Raji (cell line): Measurements from ENCODE around the gene KAZN.

Source experiments
- POLR2A ChIP-seq: IDR thresholded peaks from 2 replicates; pipeline ENCODE4 v1.6.1; 2011; ENCODE audit warnings: low read depth, low read length, control low read depth; ENCODE audit not compliant: insufficient read depth

KAZN gene

DNA sequence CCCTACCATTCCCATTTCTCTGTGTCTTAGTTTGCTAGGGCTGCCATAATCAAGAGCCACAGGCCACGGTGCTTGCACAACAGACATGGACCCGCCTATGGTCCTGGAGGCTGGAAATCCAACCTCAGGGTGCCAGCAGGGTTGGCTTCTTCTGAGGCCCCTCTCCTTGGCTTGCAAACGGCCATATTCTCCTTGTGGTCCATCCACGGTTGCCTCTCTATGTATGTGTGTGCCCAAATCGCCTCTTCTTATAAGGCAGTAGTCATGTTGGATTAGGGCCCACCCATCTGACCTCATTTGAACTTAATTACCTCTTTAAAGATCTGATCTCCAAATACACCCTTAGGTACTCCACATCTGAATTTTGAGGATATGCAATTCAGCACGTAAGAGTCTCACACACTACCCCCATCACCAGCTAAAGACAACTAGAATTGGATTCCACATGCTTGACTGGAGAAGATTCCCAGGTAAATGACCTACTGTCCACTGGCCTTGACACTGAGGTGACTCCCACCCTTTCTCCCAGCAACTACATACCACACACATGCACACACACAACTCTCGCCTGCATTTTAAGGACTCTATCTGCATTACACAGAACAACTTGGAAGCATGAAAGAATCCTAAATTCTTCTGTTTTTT, 526.7 kb downstream of the KAZN start:
- TF ChIP-seq POLR2A = no peak

DNA sequence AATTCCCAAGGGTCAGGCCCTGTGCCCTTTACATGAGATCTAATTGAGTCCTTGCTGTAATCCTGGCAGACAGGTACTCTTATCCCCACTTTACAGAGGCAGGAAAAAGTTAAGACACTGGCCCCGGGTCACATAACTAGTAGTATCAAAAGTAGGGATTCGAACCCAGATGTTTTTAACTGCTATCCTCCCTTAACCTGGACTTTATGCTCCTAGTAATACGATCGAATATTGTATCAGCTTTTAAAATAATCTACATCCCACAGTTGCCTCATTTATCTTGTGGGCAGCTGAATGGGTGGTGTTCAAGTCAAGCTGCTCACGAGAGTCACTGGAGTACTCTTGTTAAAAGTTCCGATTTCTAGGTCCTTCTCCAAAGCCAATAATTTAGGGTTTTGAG, 529.6 kb downstream of the KAZN start:
- TF ChIP-seq POLR2A = no peak

DNA sequence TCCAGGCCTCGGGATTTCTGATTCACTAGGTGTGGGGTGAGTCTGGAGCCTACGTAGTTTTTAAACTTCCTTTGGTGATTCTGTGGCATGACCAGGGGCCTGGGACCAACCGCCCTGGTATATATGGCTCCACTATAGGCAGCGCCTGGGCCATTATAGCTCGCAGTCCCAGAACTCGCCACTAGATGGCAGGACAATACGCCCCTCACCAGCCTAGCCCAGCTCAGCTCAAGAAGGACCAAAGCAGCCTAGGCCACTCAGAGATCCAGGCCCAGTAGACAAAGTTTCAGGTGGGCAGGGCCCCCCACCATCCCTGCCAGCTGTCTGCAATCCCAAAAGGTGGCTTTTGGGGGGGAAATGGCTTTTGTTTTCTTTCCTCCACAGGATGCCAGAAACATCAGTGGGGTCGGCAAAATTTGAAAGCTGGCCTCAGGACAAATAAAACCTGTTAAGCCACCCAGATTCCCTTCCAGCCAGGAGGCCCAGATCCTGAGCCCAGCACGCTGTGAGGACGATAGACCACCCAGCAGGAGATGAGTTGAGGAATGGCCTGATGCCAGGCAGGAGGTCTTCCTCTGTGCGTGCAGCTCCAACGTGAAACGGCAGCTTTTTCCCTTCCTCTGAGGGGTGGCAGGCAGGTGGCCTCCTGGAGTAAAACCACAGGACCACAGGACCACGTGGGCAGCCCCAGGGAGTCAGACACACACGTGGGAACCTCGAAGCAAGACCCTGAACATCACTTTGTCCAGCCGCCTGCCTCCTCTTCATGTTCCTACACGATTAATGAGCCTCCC, 530.2 kb downstream of the KAZN start:
- no peak for TF ChIP-seq POLR2A

DNA sequence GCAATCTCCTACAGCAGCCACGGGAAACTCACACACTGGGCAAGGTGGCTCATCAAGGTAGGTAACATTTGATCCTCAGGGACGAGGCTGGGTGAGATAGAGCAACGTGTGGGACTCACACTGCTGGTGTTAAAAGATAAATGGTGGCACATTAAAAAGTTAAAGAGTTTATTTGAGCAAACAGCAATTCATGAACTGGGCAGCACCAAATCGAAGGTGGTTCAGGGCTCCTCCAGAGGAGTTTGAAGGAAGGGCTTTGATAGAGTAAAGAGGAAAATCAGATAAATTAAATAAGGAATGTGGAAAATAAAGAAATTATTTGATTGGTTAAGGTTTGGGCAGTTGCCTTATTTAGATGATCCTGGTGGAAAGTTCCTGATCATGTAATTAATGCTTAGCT, 531.5 kb downstream of the KAZN start:
- no peak for TF ChIP-seq POLR2A

- no peak for TF ChIP-seq POLR2A
Observed at GRCh38 chr1:15130607-15131006, 532.1 kb downstream of the KAZN start.

DNA sequence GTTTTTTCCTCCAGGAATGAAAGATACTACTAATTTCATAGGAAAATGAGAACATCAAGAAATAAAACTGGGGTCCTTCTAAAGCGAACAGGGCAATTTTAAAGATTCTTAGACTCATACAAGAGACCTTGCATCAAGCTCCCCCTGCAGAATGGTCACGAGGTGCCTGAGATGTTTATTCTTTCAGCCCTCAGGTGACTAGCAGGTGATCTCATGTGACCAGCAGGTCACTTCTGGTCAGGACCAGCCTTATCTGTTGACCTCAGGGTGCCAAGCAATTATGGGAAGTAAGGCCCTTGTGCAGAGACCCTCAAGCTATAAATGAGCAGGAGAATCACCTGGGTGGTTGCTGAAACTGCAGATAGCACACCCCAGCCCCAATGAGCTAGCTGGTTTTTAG, 534.5 kb downstream of the KAZN start:
- no peak for TF ChIP-seq POLR2A

GRCh38 chr1:15134285-15134684, 535.8 kb downstream of the KAZN start:
- TF ChIP-seq POLR2A = no peak

- no peak for TF ChIP-seq POLR2A
Observed at GRCh38 chr1:15137809-15138208, 539.3 kb downstream of the KAZN start.

DNA sequence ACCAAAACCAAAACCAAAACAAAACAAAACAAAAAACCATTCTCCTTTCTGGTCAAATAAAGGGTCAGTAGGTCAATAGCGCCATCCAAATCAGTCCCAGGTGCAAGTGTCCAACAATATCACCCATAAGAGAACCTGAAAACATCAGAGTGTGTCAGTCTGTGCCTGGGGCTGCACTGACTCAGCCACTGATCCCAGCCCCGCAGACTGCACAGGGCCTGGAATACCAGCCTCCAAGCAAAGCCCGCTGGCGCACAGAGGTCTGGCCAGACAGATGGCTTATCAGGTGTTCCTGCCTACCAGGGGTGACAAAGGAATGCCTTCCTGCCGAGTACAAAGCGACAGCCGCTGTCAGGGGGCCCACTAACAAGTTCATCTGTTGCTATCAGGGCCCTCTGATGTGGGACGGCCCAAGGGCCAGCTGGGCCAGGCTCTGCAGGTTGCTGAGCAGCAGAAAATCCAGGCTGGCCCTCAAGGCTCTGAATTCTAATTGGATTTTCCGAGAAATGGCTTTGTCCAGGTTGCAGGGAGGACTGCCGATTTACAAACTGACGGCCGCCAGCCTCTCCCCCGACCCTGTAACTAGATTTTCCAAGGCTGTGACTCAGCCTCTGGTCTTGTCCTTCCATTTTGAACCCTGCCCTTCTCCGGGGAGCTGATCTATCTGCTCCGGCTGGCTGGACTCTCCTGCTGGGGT, 541.3 kb downstream of the KAZN start:
- no peak for TF ChIP-seq POLR2A

DNA sequence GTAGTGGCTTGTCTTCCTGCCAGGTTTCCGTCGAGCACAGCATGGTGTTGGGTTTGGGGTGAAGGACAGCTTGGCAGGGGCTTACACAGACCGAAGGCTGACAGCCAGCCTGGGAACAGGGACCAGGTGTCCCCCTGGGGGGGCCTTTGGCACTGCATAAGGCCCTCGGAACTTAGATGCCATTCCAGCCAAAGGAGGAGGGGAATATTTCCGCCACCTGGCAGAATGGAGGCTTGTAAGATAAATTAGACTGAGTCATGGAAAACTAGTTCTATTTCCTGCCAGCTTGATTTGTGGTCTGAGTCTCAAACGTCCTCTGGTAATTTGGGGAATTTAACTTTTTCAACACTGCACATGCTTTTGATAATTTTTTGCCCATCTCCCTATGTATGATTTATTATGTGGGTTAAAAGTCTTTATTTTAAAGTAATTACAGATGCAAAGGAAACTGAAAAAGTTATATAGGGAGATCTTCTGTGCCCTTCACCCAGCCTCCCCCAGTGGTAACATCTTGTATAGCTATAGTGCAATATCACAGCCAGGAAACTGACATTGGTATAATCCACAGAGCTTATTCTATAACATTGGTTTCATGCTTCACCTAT, 543.6 kb downstream of the KAZN start:
- no peak for TF ChIP-seq POLR2A

DNA sequence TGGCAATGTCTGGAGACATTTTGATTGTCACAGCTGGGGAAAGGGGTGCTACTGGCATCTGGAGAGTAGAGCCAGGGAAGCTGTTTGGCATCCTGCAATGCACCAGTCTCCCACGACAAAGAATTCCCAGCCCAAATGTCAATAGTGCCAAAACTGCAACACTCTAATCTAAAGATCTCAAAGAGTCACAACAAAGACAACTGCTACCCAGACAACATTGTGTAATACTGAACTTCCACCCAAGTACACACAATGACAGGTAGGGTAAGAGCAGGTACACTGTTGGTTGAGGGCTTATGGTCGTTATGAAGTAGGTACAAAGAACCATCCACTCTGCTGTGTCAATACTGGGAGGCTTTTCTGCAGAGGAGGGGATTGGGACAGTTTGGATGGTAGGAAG, 546.8 kb downstream of the KAZN start:
- no peak for TF ChIP-seq POLR2A

- TF ChIP-seq POLR2A = no peak
Observed at GRCh38 chr1:15146142-15146680, 547.7 kb downstream of the KAZN start.

- TF ChIP-seq POLR2A = no peak
Observed at GRCh38 chr1:15146971-15147376, 548.5 kb downstream of the KAZN start.

- TF ChIP-seq POLR2A = no peak
Observed at GRCh38 chr1:15148004-15148403, 549.5 kb downstream of the KAZN start.

DNA sequence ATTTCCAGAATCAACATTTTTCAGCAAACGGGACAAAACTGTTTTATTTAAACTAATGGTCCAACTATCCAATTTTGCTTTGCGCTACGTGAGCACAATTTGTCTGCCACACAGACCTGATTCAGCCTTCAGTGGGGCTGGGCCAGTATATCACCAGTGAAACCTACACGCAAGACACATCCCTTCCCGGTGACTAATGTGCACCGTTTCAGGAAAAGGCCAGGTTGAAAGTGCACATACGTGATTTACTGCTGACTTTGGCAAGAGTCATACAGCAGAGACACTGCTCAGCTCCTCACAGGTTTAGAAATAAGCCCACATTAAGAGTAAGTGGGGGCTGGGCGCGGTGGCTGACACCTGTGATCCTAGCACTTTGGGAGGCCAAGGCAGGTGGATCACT, 550.0 kb downstream of the KAZN start:
- TF ChIP-seq POLR2A = no peak

- TF ChIP-seq POLR2A = no peak
Observed at GRCh38 chr1:15148941-15149340, 550.5 kb downstream of the KAZN start.

DNA sequence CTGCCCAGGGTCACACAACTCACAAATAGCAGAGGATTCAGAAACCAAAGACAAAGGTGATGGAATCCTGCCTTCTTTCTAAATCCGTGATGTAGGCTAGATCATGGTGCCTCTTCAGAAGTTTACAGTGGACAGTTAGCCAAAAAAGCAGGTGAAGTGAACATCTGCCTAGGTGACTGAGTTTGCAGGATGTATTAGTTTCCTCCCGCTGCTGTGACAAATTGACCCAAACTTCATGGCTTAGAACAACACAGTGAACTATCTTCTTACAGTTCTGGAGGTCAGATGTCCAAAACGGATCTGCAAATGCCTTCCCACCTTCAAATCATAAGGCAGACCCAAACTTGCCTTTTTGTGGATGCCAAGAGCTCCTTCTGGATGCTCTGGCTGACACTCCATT, 551.9 kb downstream of the KAZN start:
- no peak for TF ChIP-seq POLR2A
